ENCODE data around the gene ARHGAP44. TPM values are rescaled to one million over a fixed set of nuclear protein-coding genes. Genes with fewer than 3 reads are reported as not detected.

ARHGAP44 gene
- total and polyA plus RNA-seq, 10 donors, result 0.54 to 2.6 (median 1.6) TPM

GRCh38 chr17:12940699-12941098, 151.4 kb downstream of the ARHGAP44 start:
- TF ChIP-seq POLR2AphosphoS5 (IDR thresholded peaks at IDR 0.05) (no peak), POLR2A (IDR thresholded peaks at IDR 0.05) (no peak)
- DNase-seq, result no peak
- Histone ChIP-seq H3K9me3 (peaks cover 0 to 4% (median 0%) of the 10 kb centered on the region in 8 donors), H3K4me3 (no peak overlapping the region), H3K4me1 (no peaks in the 10 kb centered on the region), H3K27ac (no peak overlapping the region), H3K27me3 (replicated peaks in 1 of 7) (peaks cover 0 to 5% (median 0%) of the 10 kb centered on the region in 7 donors), H3K36me3 (no peaks in the 10 kb centered on the region)
- WGBS, 5 donors, result 56 to 72% (median 67%) methylated on average over 2 of the region's 2 CpGs
- intact Hi-C loops (cut with DNase I; ENCODE audit: low total_unique reads), result no loop called here

GRCh38 chr17:12947047-12947446, 157.7 kb downstream of the ARHGAP44 start:
- Histone ChIP-seq H3K4me3 (no peak overlapping the region), H3K4me1 (no peaks in the 10 kb centered on the region), H3K27ac (no peak overlapping the region), H3K27me3 (replicated peaks in 1 of 7) (no peaks in the 10 kb centered on the region), H3K36me3 (no peaks in the 10 kb centered on the region), H3K9me3 (no peaks in the 10 kb centered on the region)
- DNase-seq, result no peak
- intact Hi-C loops (cut with DNase I; ENCODE audit: low total_unique reads), result no loop called here
- 78 to 92% (median 87%) methylated on average over 4 of the region's 4 CpGs for WGBS, 5 donors
- TF ChIP-seq POLR2A (IDR thresholded peaks at IDR 0.05) (no peak), CTCF (IDR thresholded peaks at IDR 0.05 in 8 of 11, conservative IDR thresholded peaks at IDR 0.05 in 3 of 11) (no peak), POLR2AphosphoS5 (IDR thresholded peaks at IDR 0.05) (no peak)

GRCh38 chr17:12952012-12952411, 162.7 kb downstream of the ARHGAP44 start:
- H3K9me3 ChIP-seq, result peaks cover 0 to 16% (median 0%) of the 10 kb centered on the region in 8 donors
- no peak overlapping the region for H3K4me3 ChIP-seq
- 85 to 94% (median 88%) methylated on average over 4 of the region's 4 CpGs for WGBS, 5 donors
- no peaks in the 10 kb centered on the region for H3K4me1 ChIP-seq
- H3K36me3 ChIP-seq, result no peaks in the 10 kb centered on the region
- DNase-seq, result no peak
- intact Hi-C loops (cut with DNase I; ENCODE audit: low total_unique reads), result no loop called here
- no peak overlapping the region for H3K27ac ChIP-seq
- TF ChIP-seq CTCF (IDR thresholded peaks at IDR 0.05 in 8 of 11, conservative IDR thresholded peaks at IDR 0.05 in 3 of 11) (no peak), POLR2AphosphoS5 (IDR thresholded peaks at IDR 0.05) (no peak), POLR2A (IDR thresholded peaks at IDR 0.05) (no peak)
- no peaks in the 10 kb centered on the region for H3K27me3 ChIP-seq (replicated peaks in 1 of 7)

- Histone ChIP-seq H3K36me3 (no peaks in the 10 kb centered on the region), H3K9me3 (peaks cover 0 to 27% (median 10%) of the 10 kb centered on the region in 8 donors), H3K27me3 (replicated peaks in 1 of 7) (no peaks in the 10 kb centered on the region), H3K4me3 (no peak overlapping the region), H3K4me1 (no peaks in the 10 kb centered on the region), H3K27ac (no peak overlapping the region)
- intact Hi-C loops (cut with DNase I; ENCODE audit: low total_unique reads), result no loop called here
- DNase-seq, result no peak
- WGBS, 5 donors, result 92 to 98% (median 96%) methylated on average over 13 of the region's 13 CpGs
- TF ChIP-seq CTCF (IDR thresholded peaks at IDR 0.05 in 8 of 11, conservative IDR thresholded peaks at IDR 0.05 in 3 of 11), result no peak
- TF ChIP-seq POLR2AphosphoS5 (IDR thresholded peaks at IDR 0.05), result no peak
- TF ChIP-seq POLR2A (IDR thresholded peaks at IDR 0.05), result no peak
Observed at GRCh38 chr17:12953156-12953555, 163.9 kb downstream of the ARHGAP44 start.

- TF ChIP-seq POLR2AphosphoS5 (IDR thresholded peaks at IDR 0.05) (no peak), POLR2A (IDR thresholded peaks at IDR 0.05) (no peak), CTCF (IDR thresholded peaks at IDR 0.05 in 8 of 11, conservative IDR thresholded peaks at IDR 0.05 in 3 of 11) (no peak)
- no peaks in the 10 kb centered on the region for H3K27me3 ChIP-seq (replicated peaks in 1 of 7)
- no peak overlapping the region for H3K27ac ChIP-seq
- H3K9me3 ChIP-seq, result peaks cover 0 to 34% (median 16%) of the 10 kb centered on the region in 8 donors
- no peaks in the 10 kb centered on the region for H3K4me1 ChIP-seq
- no peaks in the 10 kb centered on the region for H3K36me3 ChIP-seq
- DNase-seq, result no peak
- WGBS, 5 donors, result 79 to 88% (median 81%) methylated on average over 5 of the region's 5 CpGs
- H3K4me3 ChIP-seq, result no peak overlapping the region
- intact Hi-C loops (cut with DNase I; ENCODE audit: low total_unique reads), result no loop called here
Observed at GRCh38 chr17:12955521-12955920, 166.2 kb downstream of the ARHGAP44 start.

Data from spleen (tissue), 11 donors.